ENCODE measurements around the gene GPHN.
A peak's percentile ranks its signal among the peaks of the same experiment; 100 is the strongest.
"Not testable (repeated sequence)": the region's sequence is repeated elsewhere in the genome, so short reads cannot be mapped to it uniquely, and the experiment has no call there.

GPHN gene

DNA sequence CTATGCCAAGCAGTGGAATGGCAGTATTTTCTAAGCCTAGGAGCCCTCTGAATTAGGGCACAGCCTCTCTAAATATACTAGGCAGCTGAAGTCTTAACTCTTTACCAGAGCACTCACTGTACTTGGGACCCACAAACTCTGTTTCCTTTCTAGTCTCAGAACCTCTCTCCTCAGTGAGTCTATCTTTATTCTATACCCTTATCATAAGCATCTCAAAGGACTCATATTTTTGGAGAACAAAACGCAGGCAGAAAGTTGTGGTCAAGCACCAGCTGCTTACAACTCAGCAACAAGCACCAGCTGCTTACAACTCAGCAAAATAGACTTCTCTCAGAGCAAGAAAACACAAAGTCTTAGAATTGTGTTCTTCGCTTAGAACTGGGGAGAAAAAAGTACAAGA is 20.8 kb upstream of the GPHN start:
- no peaks in the 10 kb centered on the region for H3K27me3 ChIP-seq (ENCODE audit: insufficient read depth, low read length)
- H3K36me3 ChIP-seq (ENCODE audit: insufficient read depth, low read length) = no peaks in the 10 kb centered on the region
- no peak overlapping the region for H2AFZ ChIP-seq (ENCODE audit: low read depth, low read length)

DNA sequence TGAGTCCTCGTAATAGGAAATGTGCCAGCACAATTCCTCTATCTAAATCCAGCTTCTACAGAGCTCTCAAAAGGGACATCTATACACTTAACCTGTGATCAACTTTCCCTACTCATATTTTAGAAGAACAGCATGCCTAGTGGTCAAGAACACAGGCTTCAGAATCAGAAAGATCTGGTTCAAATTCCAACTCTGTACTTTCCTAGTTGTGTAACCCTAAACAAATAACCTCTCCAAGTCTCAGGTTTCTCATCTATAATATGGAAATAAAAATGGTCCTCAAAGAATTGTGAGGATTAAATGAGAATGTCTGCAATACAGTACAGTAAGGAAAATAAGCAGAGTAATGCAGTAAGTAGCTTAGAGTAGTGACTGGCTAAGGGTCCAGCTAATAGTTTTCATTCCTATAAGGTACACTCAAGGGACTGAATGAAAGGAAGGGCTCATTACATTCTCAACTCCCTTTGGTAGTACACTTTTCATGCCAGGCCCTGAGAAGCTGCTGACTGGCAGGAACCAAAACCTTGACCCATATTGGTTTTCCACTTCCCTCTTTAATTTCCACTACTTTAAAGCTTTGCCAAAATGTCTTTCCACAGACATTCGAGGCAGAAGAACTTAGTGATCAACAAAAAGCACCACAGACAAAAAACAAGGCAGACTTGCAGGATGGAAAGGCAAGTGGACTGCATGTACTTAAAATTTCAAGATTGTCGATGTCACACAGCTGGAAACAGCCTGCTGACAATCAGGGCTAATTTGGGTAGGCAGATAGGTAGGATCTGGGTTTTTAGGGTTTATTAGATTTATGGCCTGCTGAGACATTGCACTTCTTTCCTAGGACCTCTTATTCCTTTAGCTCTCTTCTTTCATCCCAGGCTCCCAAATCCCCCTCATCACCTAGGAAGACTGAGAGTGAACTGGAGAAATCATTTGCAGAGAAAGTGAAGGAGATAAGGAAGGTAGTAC is 17.5 kb upstream of the GPHN start:
- Histone ChIP-seq H3K4me1 (ENCODE audit: insufficient read depth, low read length) (no peaks in the 10 kb centered on the region), H3K27me3 (ENCODE audit: insufficient read depth, low read length) (no peaks in the 10 kb centered on the region), H3K9me3 (ENCODE audit: low read length) (no peaks in the 10 kb centered on the region), H2AFZ (ENCODE audit: low read depth, low read length) (no peak overlapping the region), H3K36me3 (ENCODE audit: insufficient read depth, low read length) (no peaks in the 10 kb centered on the region), H3K4me3 (ENCODE audit: low read length) (no peak overlapping the region)

More for the DNA sequence above, 20.8 kb upstream of the GPHN start:
- H3K4me1 ChIP-seq (ENCODE audit: insufficient read depth, low read length) = no peaks in the 10 kb centered on the region
- H3K4me3 ChIP-seq (ENCODE audit: low read length) = no peak overlapping the region
- H3K9me3 ChIP-seq (ENCODE audit: low read length) = no peaks in the 10 kb centered on the region

DNA sequence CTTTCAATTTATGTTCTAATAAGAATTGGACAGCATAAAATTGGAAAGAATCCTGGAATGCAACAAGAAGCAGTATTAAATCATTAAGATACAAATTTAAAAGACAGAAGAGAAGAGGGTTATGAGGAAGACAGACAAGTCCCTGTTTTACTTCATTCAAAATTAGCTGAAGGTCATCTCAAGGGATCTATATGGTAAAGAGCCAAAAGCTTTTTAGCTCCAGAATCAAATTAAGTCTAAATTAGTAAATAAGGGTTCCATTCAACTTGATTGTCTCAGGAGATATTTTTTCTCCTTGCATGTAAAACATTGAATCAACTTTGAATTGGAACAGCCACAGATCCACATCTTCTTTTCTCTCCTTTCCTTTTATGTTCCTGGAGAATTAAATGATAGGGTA is 14.2 kb upstream of the GPHN start:
- H3K9me3 ChIP-seq (ENCODE audit: low read length) = no peaks in the 10 kb centered on the region

DNA sequence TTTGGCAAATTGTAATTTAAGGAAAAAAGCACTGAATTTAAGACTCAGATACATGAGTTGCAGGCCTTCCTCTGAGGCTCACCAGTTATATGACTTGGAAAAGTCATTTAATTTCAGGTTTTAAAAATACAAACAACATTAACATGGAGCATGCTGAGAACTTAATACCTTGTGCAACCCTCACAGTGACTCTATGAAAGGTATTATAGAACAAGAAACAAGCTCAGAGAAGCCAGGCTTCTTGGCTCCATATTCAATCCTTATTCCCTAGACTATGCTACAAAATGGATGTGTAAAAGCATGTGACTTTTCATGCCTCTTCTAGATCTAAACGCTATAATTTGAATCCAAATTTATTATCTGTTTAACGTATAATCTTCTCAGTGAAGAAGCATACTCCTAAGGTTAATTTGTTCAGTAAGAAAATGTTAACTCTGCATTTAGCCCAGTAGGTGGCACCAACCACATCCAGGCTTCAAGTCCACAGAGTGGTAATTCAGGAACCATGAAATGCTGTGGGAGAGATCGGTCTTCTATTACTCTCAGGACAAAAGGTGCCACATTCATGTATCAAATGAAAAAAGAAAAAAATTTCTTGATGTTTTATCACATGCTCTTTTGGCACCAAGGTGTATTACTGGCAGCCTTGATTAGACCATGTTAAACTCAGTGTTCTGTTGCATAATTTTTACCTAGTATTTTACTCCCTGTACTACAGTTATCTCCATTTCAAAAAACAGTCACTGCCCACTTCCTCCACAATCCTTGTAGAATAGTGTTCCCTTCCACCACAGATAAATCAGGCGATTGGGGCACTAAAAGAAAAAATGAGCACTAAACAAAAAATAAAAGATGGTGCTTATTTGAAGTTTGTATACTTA is 12.5 kb upstream of the GPHN start:
- H3K27me3 ChIP-seq (ENCODE audit: insufficient read depth, low read length) = no peaks in the 10 kb centered on the region
- H2AFZ ChIP-seq (ENCODE audit: low read depth, low read length) = peak overlapping the region; percentile 6
- H3K9me3 ChIP-seq (ENCODE audit: low read length) = no peaks in the 10 kb centered on the region
- H3K4me3 ChIP-seq (ENCODE audit: low read length) = no peak overlapping the region
- no peaks in the 10 kb centered on the region for H3K36me3 ChIP-seq (ENCODE audit: insufficient read depth, low read length)
- H3K4me1 ChIP-seq (ENCODE audit: insufficient read depth, low read length) = no peaks in the 10 kb centered on the region

More for the DNA sequence above, 14.2 kb upstream of the GPHN start:
- H2AFZ ChIP-seq (ENCODE audit: low read depth, low read length) = no peak overlapping the region
- no peaks in the 10 kb centered on the region for H3K4me1 ChIP-seq (ENCODE audit: insufficient read depth, low read length)
- no peak overlapping the region for H3K4me3 ChIP-seq (ENCODE audit: low read length)
- H3K36me3 ChIP-seq (ENCODE audit: insufficient read depth, low read length) = no peaks in the 10 kb centered on the region
- no peaks in the 10 kb centered on the region for H3K27me3 ChIP-seq (ENCODE audit: insufficient read depth, low read length)

DNA sequence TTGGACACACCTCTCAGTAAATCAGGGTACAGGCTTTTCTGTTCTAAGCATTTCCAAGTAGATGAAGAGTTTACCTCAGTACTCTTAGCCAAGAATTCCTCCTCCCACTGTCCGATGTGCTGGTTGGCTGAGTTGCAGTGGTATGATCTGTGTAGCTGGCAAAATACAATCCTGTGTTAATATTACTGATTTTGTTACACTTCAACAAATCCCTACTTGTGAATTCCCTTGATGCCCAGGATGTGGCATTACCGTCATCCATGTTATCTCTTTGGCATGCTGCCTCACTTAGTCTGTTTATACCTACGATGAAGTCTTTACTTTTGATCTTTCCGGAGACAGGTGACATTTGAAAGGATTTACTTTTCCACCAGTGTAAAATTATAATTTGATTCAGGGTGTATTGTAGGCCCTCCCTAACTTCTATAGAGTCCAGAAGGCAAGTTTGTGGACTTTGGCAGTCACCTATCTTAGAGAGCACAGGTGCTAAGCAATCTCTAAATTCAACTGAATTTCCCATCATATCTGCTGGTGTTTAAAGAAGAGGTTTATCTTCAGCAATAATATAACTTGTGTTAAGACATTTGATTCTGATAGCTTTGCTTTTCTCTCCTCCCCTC is 11.6 kb upstream of the GPHN start:
- no peaks in the 10 kb centered on the region for H3K27me3 ChIP-seq (ENCODE audit: insufficient read depth, low read length)
- H2AFZ ChIP-seq (ENCODE audit: low read depth, low read length) = peak overlapping the region; percentile 6
- no peak overlapping the region for H3K4me3 ChIP-seq (ENCODE audit: low read length)
- H3K36me3 ChIP-seq (ENCODE audit: insufficient read depth, low read length) = no peaks in the 10 kb centered on the region
- no peaks in the 10 kb centered on the region for H3K4me1 ChIP-seq (ENCODE audit: insufficient read depth, low read length)
- H3K9me3 ChIP-seq (ENCODE audit: low read length) = no peaks in the 10 kb centered on the region

DNA sequence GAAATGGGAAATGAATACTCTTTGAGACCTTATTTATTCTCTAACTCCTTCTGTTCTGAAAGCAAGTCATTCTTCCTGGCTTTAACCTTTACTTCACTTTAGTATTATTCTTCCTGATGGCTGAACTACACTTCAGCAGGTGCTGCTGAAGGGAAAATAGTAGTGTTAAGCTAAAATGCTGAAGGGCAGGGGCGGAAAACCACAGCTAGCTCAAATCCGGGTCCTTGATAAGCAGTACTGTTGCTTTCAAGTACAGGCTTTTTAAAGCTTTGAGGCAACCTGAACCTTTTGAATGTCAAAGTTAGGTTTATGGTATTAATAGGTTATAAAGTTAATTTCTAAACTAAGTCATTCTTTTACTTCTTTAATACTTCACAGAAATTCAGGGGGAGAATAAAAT is 11.0 kb upstream of the GPHN start:
- H2AFZ ChIP-seq (ENCODE audit: low read depth, low read length) = no peak overlapping the region
- H3K4me1 ChIP-seq (ENCODE audit: insufficient read depth, low read length) = no peaks in the 10 kb centered on the region
- H3K36me3 ChIP-seq (ENCODE audit: insufficient read depth, low read length) = no peaks in the 10 kb centered on the region
- no peaks in the 10 kb centered on the region for H3K27me3 ChIP-seq (ENCODE audit: insufficient read depth, low read length)
- H3K9me3 ChIP-seq (ENCODE audit: low read length) = no peaks in the 10 kb centered on the region
- H3K4me3 ChIP-seq (ENCODE audit: low read length) = no peak overlapping the region

DNA sequence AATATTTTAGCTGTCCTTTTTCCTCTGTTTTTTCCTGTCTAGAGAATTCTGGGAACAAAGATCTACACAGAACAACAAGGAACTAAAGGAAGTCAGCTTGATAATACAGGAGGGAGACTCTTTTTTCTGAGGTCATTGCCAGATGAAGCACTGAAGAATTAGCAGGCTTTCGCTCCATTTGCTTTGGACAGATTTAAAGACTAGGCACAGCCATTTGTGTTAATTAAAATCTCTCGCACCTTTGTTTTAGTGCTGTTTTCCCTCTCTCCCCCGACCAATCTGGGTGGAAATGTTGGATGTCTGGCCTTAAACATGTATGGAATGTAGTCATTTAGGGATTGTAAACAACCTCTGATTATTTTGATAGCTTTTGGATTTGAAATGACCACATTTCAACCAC is 9.6 kb upstream of the GPHN start:
- Histone ChIP-seq H3K9me3 (ENCODE audit: low read length) (no peaks in the 10 kb centered on the region), H3K36me3 (ENCODE audit: insufficient read depth, low read length) (no peaks in the 10 kb centered on the region), H3K4me3 (ENCODE audit: low read length) (no peak overlapping the region), H3K27me3 (ENCODE audit: insufficient read depth, low read length) (no peaks in the 10 kb centered on the region), H2AFZ (ENCODE audit: low read depth, low read length) (no peak overlapping the region), H3K4me1 (ENCODE audit: insufficient read depth, low read length) (no peaks in the 10 kb centered on the region)

DNA sequence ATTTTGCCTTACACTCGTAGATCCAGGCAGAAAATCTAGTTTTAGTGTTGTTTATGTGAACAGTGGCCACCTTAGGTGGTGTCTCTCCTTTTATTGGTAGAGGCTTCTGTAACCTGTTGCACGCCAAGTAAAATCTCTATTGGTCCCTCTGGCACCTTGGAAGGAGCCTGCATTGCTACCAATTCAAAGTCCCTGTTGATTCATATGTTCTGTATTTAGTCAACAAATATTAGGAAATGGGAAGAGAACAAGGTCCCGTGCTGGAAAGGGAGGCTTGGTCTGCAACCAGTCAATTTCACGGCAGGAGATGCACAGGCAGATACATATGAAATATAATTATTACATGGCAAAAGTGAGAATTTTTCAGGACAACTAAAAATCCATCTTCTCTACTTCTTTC is 6.4 kb upstream of the GPHN start:
- Histone ChIP-seq H3K9me3 (ENCODE audit: low read length) (no peaks in the 10 kb centered on the region), H3K36me3 (ENCODE audit: insufficient read depth, low read length) (peaks cover 2% of the 10 kb centered on the region), H3K4me1 (ENCODE audit: insufficient read depth, low read length) (peaks cover 1% of the 10 kb centered on the region), H3K27me3 (ENCODE audit: insufficient read depth, low read length) (no peaks in the 10 kb centered on the region), H2AFZ (ENCODE audit: low read depth, low read length) (no peak overlapping the region), H3K4me3 (ENCODE audit: low read length) (no peak overlapping the region)

DNA sequence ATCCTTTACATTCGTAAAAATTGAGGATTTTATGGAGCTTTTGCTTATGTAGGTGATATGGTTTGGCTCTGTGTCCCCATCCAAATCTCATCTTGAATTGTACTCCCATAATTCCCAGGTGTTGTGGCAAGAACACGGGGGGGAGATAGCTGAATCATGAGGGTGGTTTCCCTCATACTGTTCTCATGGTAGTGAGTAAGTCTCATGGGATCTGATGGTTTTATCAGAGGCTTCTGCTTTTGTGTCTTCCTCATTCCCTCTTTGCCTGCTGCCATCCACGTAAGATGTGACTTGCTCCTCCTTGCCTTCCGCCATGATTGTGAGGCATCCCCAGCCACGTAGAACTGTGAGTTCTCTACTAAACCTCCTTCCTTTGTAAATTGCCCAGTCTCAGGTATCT is 5.1 kb upstream of the GPHN start:
- not testable (repeated sequence) for H2AFZ ChIP-seq (ENCODE audit: low read depth, low read length); H3K4me1 ChIP-seq (ENCODE audit: insufficient read depth, low read length); H3K27me3 ChIP-seq (ENCODE audit: insufficient read depth, low read length); H3K4me3 ChIP-seq (ENCODE audit: low read length); H3K36me3 ChIP-seq (ENCODE audit: insufficient read depth, low read length); H3K9me3 ChIP-seq (ENCODE audit: low read length)

DNA sequence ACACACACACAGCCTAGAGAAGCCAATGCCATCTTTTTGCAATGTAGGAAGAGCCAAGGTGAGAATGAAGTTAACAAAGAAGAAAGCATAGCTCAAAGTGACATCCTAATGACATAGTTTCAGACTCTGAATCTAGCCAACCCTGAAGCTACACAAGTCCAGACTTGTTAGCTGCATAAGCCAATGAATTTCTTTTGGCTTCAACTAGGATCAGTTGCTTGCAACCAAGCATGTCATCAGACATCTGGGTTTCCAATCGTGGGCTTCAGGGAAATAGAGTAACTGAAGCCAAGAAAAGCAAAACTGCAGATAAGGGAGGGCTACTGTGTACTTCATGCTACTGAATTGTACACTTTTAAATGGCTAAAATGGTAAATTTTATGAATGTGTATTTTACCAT is 4.4 kb upstream of the GPHN start:
- Histone ChIP-seq H3K4me1 (ENCODE audit: insufficient read depth, low read length) (peaks cover 5% of the 10 kb centered on the region), H3K4me3 (ENCODE audit: low read length) (no peak overlapping the region), H3K27me3 (ENCODE audit: insufficient read depth, low read length) (no peaks in the 10 kb centered on the region), H3K36me3 (ENCODE audit: insufficient read depth, low read length) (peaks cover 2% of the 10 kb centered on the region), H3K9me3 (ENCODE audit: low read length) (no peaks in the 10 kb centered on the region), H2AFZ (ENCODE audit: low read depth, low read length) (no peak overlapping the region)

DNA sequence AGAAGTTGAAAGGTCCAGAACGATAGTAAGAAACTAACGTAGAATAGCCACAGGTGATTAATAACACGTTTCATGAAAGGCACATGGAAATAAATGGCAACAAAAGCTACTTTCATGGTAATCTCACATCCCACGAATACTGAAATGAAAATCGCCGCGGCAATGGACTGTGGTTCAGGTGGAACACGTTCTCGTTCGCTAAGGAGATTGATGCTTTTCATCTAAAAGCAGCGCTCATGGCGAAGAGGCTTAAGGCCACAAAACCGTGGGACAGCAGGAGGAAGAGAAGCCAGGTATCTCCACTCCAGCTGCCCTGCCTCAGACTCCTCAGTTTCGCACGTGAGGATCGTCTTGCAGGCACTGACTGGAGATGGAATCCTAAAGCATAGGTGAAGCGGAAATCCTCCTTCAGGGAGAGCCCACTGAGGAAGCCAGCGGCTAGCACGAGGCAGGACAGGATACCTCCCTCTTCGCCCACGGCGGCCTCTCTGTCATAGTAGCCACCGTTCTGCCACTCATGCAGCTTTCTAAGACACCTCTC is 696 bp upstream of the GPHN start:
- H3K36me3 ChIP-seq (ENCODE audit: insufficient read depth, low read length) = peaks cover 2% of the 10 kb centered on the region
- H2AFZ ChIP-seq (ENCODE audit: low read depth, low read length) = peak overlapping the region; percentile 85
- H3K9me3 ChIP-seq (ENCODE audit: low read length) = no peaks in the 10 kb centered on the region
- peak overlapping the region; percentile 70 for H3K4me3 ChIP-seq (ENCODE audit: low read length)
- H3K27me3 ChIP-seq (ENCODE audit: insufficient read depth, low read length) = no peaks in the 10 kb centered on the region
- peaks cover 20% of the 10 kb centered on the region for H3K4me1 ChIP-seq (ENCODE audit: insufficient read depth, low read length)

DNA sequence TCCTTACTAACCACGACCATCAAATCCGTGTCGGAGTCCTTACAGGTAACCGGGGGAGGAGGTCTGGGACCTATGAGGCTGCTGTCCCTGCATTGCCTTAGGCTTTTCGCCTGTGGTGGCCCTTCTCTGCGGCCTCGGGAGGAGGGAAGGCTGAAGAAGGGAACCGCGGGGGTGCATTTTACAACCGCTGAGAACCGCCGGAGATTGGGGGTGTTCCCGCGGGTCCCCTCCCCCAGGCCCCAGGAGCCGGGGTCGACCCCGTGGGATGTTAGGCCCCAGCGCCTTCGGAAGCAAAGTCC is 549 bp downstream of the GPHN start:
- H2AFZ ChIP-seq (ENCODE audit: low read depth, low read length) = peak overlapping the region; percentile 85
- peaks cover 2% of the 10 kb centered on the region for H3K36me3 ChIP-seq (ENCODE audit: insufficient read depth, low read length)
- H3K27me3 ChIP-seq (ENCODE audit: insufficient read depth, low read length) = no peaks in the 10 kb centered on the region
- H3K4me3 ChIP-seq (ENCODE audit: low read length) = peak overlapping the region; percentile 70
- H3K9me3 ChIP-seq (ENCODE audit: low read length) = no peaks in the 10 kb centered on the region
- H3K4me1 ChIP-seq (ENCODE audit: insufficient read depth, low read length) = peaks cover 20% of the 10 kb centered on the region

All from neuron (in vitro differentiated cells).